ENCODE measurements around the gene COL26A1.
"Not testable (repeated sequence)": the region's sequence is repeated elsewhere in the genome, so short reads cannot be mapped to it uniquely, and the experiment has no call there.

COL26A1 gene

GRCh38 chr7:101348456-101349067 is 14.1 kb upstream of the COL26A1 start:
- H3K27me3 ChIP-seq (ENCODE audit: control insufficient read depth in 3 of 3, insufficient read depth in 3 of 3, low read depth in 1 of 3, low read length in 3 of 3); H3K4ac ChIP-seq (ENCODE audit: low read length); H3K36me3 ChIP-seq (replicated peaks in 1 of 2; ENCODE audit: control insufficient read depth in 2 of 2, insufficient read depth in 2 of 2, low read length in 2 of 2); H3K4me3 ChIP-seq (ENCODE audit: low read length in 2 of 2); H3K18ac ChIP-seq (ENCODE audit: low read length); H3K27ac ChIP-seq (replicated peaks; ENCODE audit: low read length); H2BK12ac ChIP-seq (ENCODE audit: low read length); H2BK5ac ChIP-seq (ENCODE audit: low read length); H2AFZ ChIP-seq (ENCODE audit: low read length); H2BK15ac ChIP-seq (ENCODE audit: low read length); H2AK5ac ChIP-seq (ENCODE audit: low read depth, low read length); H3K9me3 ChIP-seq (replicated peaks in 1 of 2; ENCODE audit: control insufficient read depth in 2 of 2, insufficient read depth in 1 of 2, low read depth in 1 of 2, low read length in 2 of 2); H4K8ac ChIP-seq (ENCODE audit: low read depth, low read length); H3K79me1 ChIP-seq (ENCODE audit: low read depth, low read length); H3K14ac ChIP-seq (ENCODE audit: low read length); H3K9ac ChIP-seq (ENCODE audit: low read depth, low read length, poor library complexity); H3K4me2 ChIP-seq (ENCODE audit: insufficient read depth, low read length, poor library complexity, severe bottlenecking); DNase-seq (ENCODE audit: low spot score); H4K91ac ChIP-seq (ENCODE audit: low read depth, low read length, poor library complexity); H3K4me1 ChIP-seq (ENCODE audit: control insufficient read depth in 2 of 2, insufficient read depth in 1 of 2, low read depth in 1 of 2, low read length in 2 of 2); H2BK120ac ChIP-seq (ENCODE audit: low read depth, low read length); H3K23ac ChIP-seq (ENCODE audit: low read depth, low read length, poor library complexity): not testable (repeated sequence)
- WGBS, 2 donors (ENCODE audit: extremely low coverage in 2 of 2, insufficient read length in 2 of 2, insufficient replicate concordance in 1 of 2), result no CpG with 5 or more reads among the region's 32 CpGs

GRCh38 chr7:101349300-101349699 is 13.4 kb upstream of the COL26A1 start:
- H3K4me3 ChIP-seq (ENCODE audit: low read length in 2 of 2); H4K8ac ChIP-seq (ENCODE audit: low read depth, low read length); H3K23ac ChIP-seq (ENCODE audit: low read depth, low read length, poor library complexity); H2BK120ac ChIP-seq (ENCODE audit: low read depth, low read length); H3K4ac ChIP-seq (ENCODE audit: low read length); H3K27me3 ChIP-seq (ENCODE audit: control insufficient read depth in 3 of 3, insufficient read depth in 3 of 3, low read depth in 1 of 3, low read length in 3 of 3); H3K14ac ChIP-seq (ENCODE audit: low read length); H3K4me2 ChIP-seq (ENCODE audit: insufficient read depth, low read length, poor library complexity, severe bottlenecking); H2BK12ac ChIP-seq (ENCODE audit: low read length); H2AFZ ChIP-seq (ENCODE audit: low read length); H3K9ac ChIP-seq (ENCODE audit: low read depth, low read length, poor library complexity); H2AK5ac ChIP-seq (ENCODE audit: low read depth, low read length); H3K18ac ChIP-seq (ENCODE audit: low read length); DNase-seq (ENCODE audit: low spot score); H3K9me3 ChIP-seq (replicated peaks in 1 of 2; ENCODE audit: control insufficient read depth in 2 of 2, insufficient read depth in 1 of 2, low read depth in 1 of 2, low read length in 2 of 2); H3K36me3 ChIP-seq (replicated peaks in 1 of 2; ENCODE audit: control insufficient read depth in 2 of 2, insufficient read depth in 2 of 2, low read length in 2 of 2); H2BK5ac ChIP-seq (ENCODE audit: low read length); H3K4me1 ChIP-seq (ENCODE audit: control insufficient read depth in 2 of 2, insufficient read depth in 1 of 2, low read depth in 1 of 2, low read length in 2 of 2); H3K27ac ChIP-seq (replicated peaks; ENCODE audit: low read length); H3K79me1 ChIP-seq (ENCODE audit: low read depth, low read length); H2BK15ac ChIP-seq (ENCODE audit: low read length); H4K91ac ChIP-seq (ENCODE audit: low read depth, low read length, poor library complexity): not testable (repeated sequence)
- WGBS, 2 donors (ENCODE audit: extremely low coverage in 2 of 2, insufficient read length in 2 of 2, insufficient replicate concordance in 1 of 2), result no CpG with 5 or more reads among the region's 12 CpGs

GRCh38 chr7:101352920-101353308 is 9.8 kb upstream of the COL26A1 start:
- WGBS, 2 donors (ENCODE audit: extremely low coverage in 2 of 2, insufficient read length in 2 of 2, insufficient replicate concordance in 1 of 2), result no CpG with 5 or more reads among the region's 2 CpGs
- Histone ChIP-seq H3K4me3 (ENCODE audit: low read length in 2 of 2) (no peak overlapping the region), H3K4me1 (ENCODE audit: control insufficient read depth in 2 of 2, insufficient read depth in 1 of 2, low read depth in 1 of 2, low read length in 2 of 2) (no peaks in the 10 kb centered on the region), H3K27ac (replicated peaks; ENCODE audit: low read length) (no peak overlapping the region), H3K9ac (ENCODE audit: low read depth, low read length, poor library complexity) (no peak overlapping the region), H3K36me3 (replicated peaks in 1 of 2; ENCODE audit: control insufficient read depth in 2 of 2, insufficient read depth in 2 of 2, low read length in 2 of 2) (peaks cover 0 to 2% of the 10 kb centered on the region in 2 donors), H3K14ac (ENCODE audit: low read length) (no peak overlapping the region), H2AK5ac (ENCODE audit: low read depth, low read length) (no peak overlapping the region), H3K4ac (ENCODE audit: low read length) (no peak overlapping the region), H2BK120ac (ENCODE audit: low read depth, low read length) (no peak overlapping the region), H3K4me2 (ENCODE audit: insufficient read depth, low read length, poor library complexity, severe bottlenecking) (no peak overlapping the region), H2BK12ac (ENCODE audit: low read length) (no peak overlapping the region), H3K27me3 (ENCODE audit: control insufficient read depth in 3 of 3, insufficient read depth in 3 of 3, low read depth in 1 of 3, low read length in 3 of 3) (no peaks in the 10 kb centered on the region), H3K23ac (ENCODE audit: low read depth, low read length, poor library complexity) (no peak overlapping the region), H3K9me3 (replicated peaks in 1 of 2; ENCODE audit: control insufficient read depth in 2 of 2, insufficient read depth in 1 of 2, low read depth in 1 of 2, low read length in 2 of 2) (no peaks in the 10 kb centered on the region), H2BK5ac (ENCODE audit: low read length) (no peak overlapping the region), H2BK15ac (ENCODE audit: low read length) (no peak overlapping the region), H4K8ac (ENCODE audit: low read depth, low read length) (no peak overlapping the region), H2AFZ (ENCODE audit: low read length) (no peak overlapping the region), H3K18ac (ENCODE audit: low read length) (no peak overlapping the region), H4K91ac (ENCODE audit: low read depth, low read length, poor library complexity) (no peak overlapping the region), H3K79me1 (ENCODE audit: low read depth, low read length) (peaks cover 1% of the 10 kb centered on the region)
- no peak for DNase-seq (ENCODE audit: low spot score)

- Histone ChIP-seq H2BK5ac (ENCODE audit: low read length) (no peak overlapping the region), H3K14ac (ENCODE audit: low read length) (no peak overlapping the region), H3K23ac (ENCODE audit: low read depth, low read length, poor library complexity) (no peak overlapping the region), H4K8ac (ENCODE audit: low read depth, low read length) (no peak overlapping the region), H3K4ac (ENCODE audit: low read length) (no peak overlapping the region), H3K9ac (ENCODE audit: low read depth, low read length, poor library complexity) (no peak overlapping the region), H3K4me1 (ENCODE audit: control insufficient read depth in 2 of 2, insufficient read depth in 1 of 2, low read depth in 1 of 2, low read length in 2 of 2) (peaks cover 0 to 2% of the 10 kb centered on the region in 2 donors), H3K18ac (ENCODE audit: low read length) (no peak overlapping the region), H2BK15ac (ENCODE audit: low read length) (no peak overlapping the region), H3K4me2 (ENCODE audit: insufficient read depth, low read length, poor library complexity, severe bottlenecking) (no peak overlapping the region), H3K27ac (replicated peaks; ENCODE audit: low read length) (no peak overlapping the region), H2AK5ac (ENCODE audit: low read depth, low read length) (no peak overlapping the region), H4K91ac (ENCODE audit: low read depth, low read length, poor library complexity) (no peak overlapping the region), H3K9me3 (replicated peaks in 1 of 2; ENCODE audit: control insufficient read depth in 2 of 2, insufficient read depth in 1 of 2, low read depth in 1 of 2, low read length in 2 of 2) (peaks cover 0 to 4% of the 10 kb centered on the region in 2 donors), H3K79me1 (ENCODE audit: low read depth, low read length) (no peaks in the 10 kb centered on the region), H3K4me3 (ENCODE audit: low read length in 2 of 2) (no peak overlapping the region), H2BK120ac (ENCODE audit: low read depth, low read length) (no peak overlapping the region), H3K36me3 (replicated peaks in 1 of 2; ENCODE audit: control insufficient read depth in 2 of 2, insufficient read depth in 2 of 2, low read length in 2 of 2) (no peaks in the 10 kb centered on the region), H3K27me3 (ENCODE audit: control insufficient read depth in 3 of 3, insufficient read depth in 3 of 3, low read depth in 1 of 3, low read length in 3 of 3) (no peaks in the 10 kb centered on the region), H2AFZ (ENCODE audit: low read length) (no peak overlapping the region), H2BK12ac (ENCODE audit: low read length) (no peak overlapping the region)
- WGBS, 2 donors (ENCODE audit: extremely low coverage in 2 of 2, insufficient read length in 2 of 2, insufficient replicate concordance in 1 of 2), result no CpG with 5 or more reads among the region's 7 CpGs
- DNase-seq (ENCODE audit: low spot score), result no peak
Observed at GRCh38 chr7:101357433-101357832, 5.2 kb upstream of the COL26A1 start.

Data from neuronal stem cell (in vitro differentiated cells).